ENCODE data around the gene KLRD1. TPM values are rescaled to one million over a fixed set of nuclear protein-coding genes. Genes with fewer than 3 reads are reported as not detected.

The KLRD1 gene
- total and polyA plus RNA-seq, 2 experiments from 2014 or later: 0.30 to 0.70 TPM

GRCh38 chr12:10276774-10277173 is 30.9 kb upstream of the KLRD1 start:
- Histone ChIP-seq H3K36me3 (replicated peaks; ENCODE audit: insufficient read depth, low read depth) (no peaks in the 10 kb centered on the region), H3K79me2 (no peaks in the 10 kb centered on the region), H2AFZ (no peak overlapping the region), H3K9me3 (ENCODE audit: low read depth) (no peaks in the 10 kb centered on the region), H3K9me2 (replicated peaks; ENCODE audit: insufficient read depth) (no peaks in the 10 kb centered on the region), H3K4me3 (no peak overlapping the region), H3K27me3 (no peaks in the 10 kb centered on the region), H4K20me1 (ENCODE audit: insufficient read depth, poor library complexity, severe bottlenecking) (no peaks in the 10 kb centered on the region), H3K4me1 (ENCODE audit: insufficient read depth) (no peaks in the 10 kb centered on the region), H3K27ac (no peak overlapping the region), H3K4me2 (no peak overlapping the region)
- TF ChIP-seq EZH2 (IDR thresholded peaks at IDR 0.05; ENCODE audit: borderline replicate concordance) (no peak), EZH2phosphoT487 (IDR thresholded peaks at IDR 0.05; ENCODE audit: low read depth, severe bottlenecking, unreplicated experiment) (no peak), CTCF (IDR thresholded peaks at IDR 0.05; ENCODE audit: poor library complexity) (no peak)
- no peak for DNase-seq (ENCODE audit: low spot score)
- WGBS (ENCODE audit: low lambda C conversion rate, missing lambda C conversion rate): 95% methylated on average over 1 of the region's 1 CpG

GRCh38 chr12:10278104-10278503 is 29.6 kb upstream of the KLRD1 start:
- TF ChIP-seq EZH2phosphoT487 (IDR thresholded peaks at IDR 0.05; ENCODE audit: low read depth, severe bottlenecking, unreplicated experiment): no peak
- no peak for TF ChIP-seq CTCF (IDR thresholded peaks at IDR 0.05; ENCODE audit: poor library complexity)
- TF ChIP-seq EZH2 (IDR thresholded peaks at IDR 0.05; ENCODE audit: borderline replicate concordance): no peak
- H3K4me2 ChIP-seq: no peak overlapping the region
- H2AFZ ChIP-seq: no peak overlapping the region
- no peaks in the 10 kb centered on the region for H3K36me3 ChIP-seq (replicated peaks; ENCODE audit: insufficient read depth, low read depth)
- no peaks in the 10 kb centered on the region for H4K20me1 ChIP-seq (ENCODE audit: insufficient read depth, poor library complexity, severe bottlenecking)
- no peaks in the 10 kb centered on the region for H3K27me3 ChIP-seq
- no peaks in the 10 kb centered on the region for H3K4me1 ChIP-seq (ENCODE audit: insufficient read depth)
- WGBS (ENCODE audit: low lambda C conversion rate, missing lambda C conversion rate): 80% methylated on average over 2 of the region's 2 CpGs
- no peak overlapping the region for H3K27ac ChIP-seq
- no peaks in the 10 kb centered on the region for H3K79me2 ChIP-seq
- H3K9me3 ChIP-seq (ENCODE audit: low read depth): no peaks in the 10 kb centered on the region
- H3K9me2 ChIP-seq (replicated peaks; ENCODE audit: insufficient read depth): no peaks in the 10 kb centered on the region
- DNase-seq (ENCODE audit: low spot score): no peak
- no peak overlapping the region for H3K4me3 ChIP-seq

- no peak overlapping the region for H3K4me3 ChIP-seq
- TF ChIP-seq EZH2 (IDR thresholded peaks at IDR 0.05; ENCODE audit: borderline replicate concordance) (no peak), CTCF (IDR thresholded peaks at IDR 0.05; ENCODE audit: poor library complexity) (no peak), EZH2phosphoT487 (IDR thresholded peaks at IDR 0.05; ENCODE audit: low read depth, severe bottlenecking, unreplicated experiment) (no peak)
- no peak overlapping the region for H3K4me2 ChIP-seq
- no peaks in the 10 kb centered on the region for H3K4me1 ChIP-seq (ENCODE audit: insufficient read depth)
- no peak for DNase-seq (ENCODE audit: low spot score)
- H2AFZ ChIP-seq: no peak overlapping the region
- 86% methylated on average over 3 of the region's 3 CpGs for WGBS (ENCODE audit: low lambda C conversion rate, missing lambda C conversion rate)
- no peaks in the 10 kb centered on the region for H3K27me3 ChIP-seq
- no peaks in the 10 kb centered on the region for H3K36me3 ChIP-seq (replicated peaks; ENCODE audit: insufficient read depth, low read depth)
- no peak overlapping the region for H3K27ac ChIP-seq
- no peaks in the 10 kb centered on the region for H3K79me2 ChIP-seq
- H3K9me3 ChIP-seq (ENCODE audit: low read depth): no peaks in the 10 kb centered on the region
- H4K20me1 ChIP-seq (ENCODE audit: insufficient read depth, poor library complexity, severe bottlenecking): no peaks in the 10 kb centered on the region
- H3K9me2 ChIP-seq (replicated peaks; ENCODE audit: insufficient read depth): no peaks in the 10 kb centered on the region
Observed at GRCh38 chr12:10279937-10280336, 27.7 kb upstream of the KLRD1 start.

- no peaks in the 10 kb centered on the region for H3K9me2 ChIP-seq (replicated peaks; ENCODE audit: insufficient read depth)
- H4K20me1 ChIP-seq (ENCODE audit: insufficient read depth, poor library complexity, severe bottlenecking): no peaks in the 10 kb centered on the region
- no peaks in the 10 kb centered on the region for H3K4me1 ChIP-seq (ENCODE audit: insufficient read depth)
- no peak for DNase-seq (ENCODE audit: low spot score)
- H3K27me3 ChIP-seq: no peaks in the 10 kb centered on the region
- no peaks in the 10 kb centered on the region for H3K79me2 ChIP-seq
- no peaks in the 10 kb centered on the region for H3K9me3 ChIP-seq (ENCODE audit: low read depth)
- 84% methylated on average over 4 of the region's 4 CpGs for WGBS (ENCODE audit: low lambda C conversion rate, missing lambda C conversion rate)
- H3K27ac ChIP-seq: no peak overlapping the region
- no peak overlapping the region for H2AFZ ChIP-seq
- TF ChIP-seq EZH2 (IDR thresholded peaks at IDR 0.05; ENCODE audit: borderline replicate concordance): no peak
- no peak for TF ChIP-seq CTCF (IDR thresholded peaks at IDR 0.05; ENCODE audit: poor library complexity)
- TF ChIP-seq EZH2phosphoT487 (IDR thresholded peaks at IDR 0.05; ENCODE audit: low read depth, severe bottlenecking, unreplicated experiment): no peak
- no peak overlapping the region for H3K4me3 ChIP-seq
- H3K4me2 ChIP-seq: no peak overlapping the region
- no peaks in the 10 kb centered on the region for H3K36me3 ChIP-seq (replicated peaks; ENCODE audit: insufficient read depth, low read depth)
Observed at GRCh38 chr12:10283027-10283426, 24.6 kb upstream of the KLRD1 start.
